Measurements from ENCODE around the gene NEU2.

The NEU2 gene

DNA sequence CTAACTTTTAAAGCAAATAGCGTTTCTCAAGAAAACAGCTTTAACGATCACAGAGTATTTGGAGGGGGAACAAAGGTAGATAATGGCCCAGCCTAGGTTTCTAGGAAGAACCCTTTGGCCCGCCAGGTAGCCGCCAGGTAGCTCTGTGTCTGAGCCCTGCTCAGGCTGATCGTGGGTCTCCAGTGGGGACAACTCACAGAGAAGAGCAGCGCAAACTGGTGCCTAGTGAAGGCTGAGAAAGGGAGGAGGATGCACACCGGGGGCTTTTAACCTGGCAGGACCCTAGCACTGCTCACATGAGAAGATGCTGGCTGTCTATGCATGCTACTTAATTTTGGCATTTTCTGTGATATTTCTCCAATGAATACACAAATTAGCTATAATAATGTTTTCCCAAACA is 25.2 kb upstream of the NEU2 start:
- H3K4me1 ChIP-seq (ENCODE audit: insufficient read depth, low read length, poor library complexity, severe bottlenecking) = no peaks in the 10 kb centered on the region
- no peaks in the 10 kb centered on the region for H4K20me1 ChIP-seq (ENCODE audit: insufficient read depth, low read length, poor library complexity, severe bottlenecking)
- H2AFZ ChIP-seq (ENCODE audit: low read length) = no peak overlapping the region
- H3K36me3 ChIP-seq (ENCODE audit: insufficient read depth, low read length) = no peaks in the 10 kb centered on the region
- H3K4me2 ChIP-seq (ENCODE audit: low read depth, low read length, poor library complexity, severe bottlenecking) = no peak overlapping the region
- no peaks in the 10 kb centered on the region for H3K27me3 ChIP-seq (ENCODE audit: insufficient read depth, low read length, poor library complexity, severe bottlenecking)
- no peaks in the 10 kb centered on the region for H3K79me2 ChIP-seq (ENCODE audit: insufficient read depth, low read length)
- H3F3A ChIP-seq (ENCODE audit: low read depth) = no peaks in the 10 kb centered on the region
- H3K4me3 ChIP-seq (ENCODE audit: low read length, poor library complexity, severe bottlenecking) = no peak overlapping the region
- no peaks in the 10 kb centered on the region for H3K9me2 ChIP-seq (replicated peaks; ENCODE audit: low read depth, low read length)
- no peak overlapping the region for H3K9ac ChIP-seq (ENCODE audit: low read depth, low read length, poor library complexity, severe bottlenecking)
- TF ChIP-seq, protein P1, sequence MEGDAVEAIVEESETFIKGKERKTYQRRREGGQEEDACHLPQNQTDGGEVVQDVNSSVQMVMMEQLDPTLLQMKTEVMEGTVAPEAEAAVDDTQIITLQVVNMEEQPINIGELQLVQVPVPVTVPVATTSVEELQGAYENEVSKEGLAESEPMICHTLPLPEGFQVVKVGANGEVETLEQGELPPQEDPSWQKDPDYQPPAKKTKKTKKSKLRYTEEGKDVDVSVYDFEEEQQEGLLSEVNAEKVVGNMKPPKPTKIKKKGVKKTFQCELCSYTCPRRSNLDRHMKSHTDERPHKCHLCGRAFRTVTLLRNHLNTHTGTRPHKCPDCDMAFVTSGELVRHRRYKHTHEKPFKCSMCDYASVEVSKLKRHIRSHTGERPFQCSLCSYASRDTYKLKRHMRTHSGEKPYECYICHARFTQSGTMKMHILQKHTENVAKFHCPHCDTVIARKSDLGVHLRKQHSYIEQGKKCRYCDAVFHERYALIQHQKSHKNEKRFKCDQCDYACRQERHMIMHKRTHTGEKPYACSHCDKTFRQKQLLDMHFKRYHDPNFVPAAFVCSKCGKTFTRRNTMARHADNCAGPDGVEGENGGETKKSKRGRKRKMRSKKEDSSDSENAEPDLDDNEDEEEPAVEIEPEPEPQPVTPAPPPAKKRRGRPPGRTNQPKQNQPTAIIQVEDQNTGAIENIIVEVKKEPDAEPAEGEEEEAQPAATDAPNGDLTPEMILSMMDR (conservative IDR thresholded peaks at IDR 0.05; ENCODE audit: low read length) = no peak
- H3K9me3 ChIP-seq (ENCODE audit: insufficient read depth, low read depth, low read length) = no peaks in the 10 kb centered on the region

DNA sequence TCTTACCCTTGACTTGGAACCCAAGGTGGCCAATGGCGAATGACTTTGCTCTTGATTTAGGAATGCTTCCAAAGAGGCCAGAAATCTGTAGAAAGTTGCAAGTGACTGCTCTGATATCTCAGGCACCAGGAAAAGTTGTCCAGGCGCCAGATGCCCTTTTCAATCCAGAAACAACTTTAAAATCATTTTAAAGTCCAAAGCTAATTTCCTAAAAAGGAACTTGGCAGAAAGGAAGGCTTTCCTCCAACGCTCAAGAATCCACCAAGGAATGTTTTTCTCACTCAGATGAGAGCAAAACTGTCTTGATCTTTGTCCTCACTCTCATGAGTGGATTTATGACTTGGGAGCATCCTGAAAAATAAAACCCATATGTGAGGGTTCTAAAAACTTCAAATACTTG is 24.7 kb upstream of the NEU2 start:
- Histone ChIP-seq H3K4me3 (ENCODE audit: low read length, poor library complexity, severe bottlenecking) (no peak overlapping the region), H3K4me1 (ENCODE audit: insufficient read depth, low read length, poor library complexity, severe bottlenecking) (no peaks in the 10 kb centered on the region), H3K9me3 (ENCODE audit: insufficient read depth, low read depth, low read length) (no peaks in the 10 kb centered on the region), H3K36me3 (ENCODE audit: insufficient read depth, low read length) (no peaks in the 10 kb centered on the region), H3K9ac (ENCODE audit: low read depth, low read length, poor library complexity, severe bottlenecking) (no peak overlapping the region), H2AFZ (ENCODE audit: low read length) (no peak overlapping the region), H3F3A (ENCODE audit: low read depth) (no peaks in the 10 kb centered on the region), H3K27me3 (ENCODE audit: insufficient read depth, low read length, poor library complexity, severe bottlenecking) (no peaks in the 10 kb centered on the region), H3K4me2 (ENCODE audit: low read depth, low read length, poor library complexity, severe bottlenecking) (no peak overlapping the region), H3K9me2 (replicated peaks; ENCODE audit: low read depth, low read length) (no peaks in the 10 kb centered on the region), H4K20me1 (ENCODE audit: insufficient read depth, low read length, poor library complexity, severe bottlenecking) (no peaks in the 10 kb centered on the region), H3K79me2 (ENCODE audit: insufficient read depth, low read length) (no peaks in the 10 kb centered on the region)
- no peak for TF ChIP-seq EZH2phosphoT487 (IDR thresholded peaks at IDR 0.05; ENCODE audit: borderline replicate concordance)
- TF ChIP-seq, protein P1 (conservative IDR thresholded peaks at IDR 0.05; ENCODE audit: low read length) = no peak

DNA sequence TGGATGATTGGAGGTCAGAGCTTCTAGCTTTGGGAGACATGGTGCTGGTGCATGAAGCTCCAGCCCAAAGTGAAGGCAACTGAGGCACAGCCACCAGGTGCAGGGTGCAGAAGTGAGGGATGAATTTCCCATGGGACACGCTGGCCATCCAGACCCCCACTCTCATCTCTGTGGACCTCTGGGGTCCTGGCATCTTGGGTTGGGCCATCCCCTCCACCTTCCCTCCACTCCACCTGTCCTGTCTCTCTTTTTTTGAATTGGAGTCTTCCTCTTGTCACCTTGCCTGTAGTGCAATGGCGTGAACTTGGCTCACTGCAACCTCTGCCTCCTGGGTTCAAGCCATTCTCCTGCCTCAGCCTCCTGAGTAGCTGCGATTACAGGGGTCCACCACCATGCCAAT is 22.8 kb upstream of the NEU2 start:
- no peak overlapping the region for H3K4me2 ChIP-seq (ENCODE audit: low read depth, low read length, poor library complexity, severe bottlenecking)
- no peaks in the 10 kb centered on the region for H3K27me3 ChIP-seq (ENCODE audit: insufficient read depth, low read length, poor library complexity, severe bottlenecking)
- H4K20me1 ChIP-seq (ENCODE audit: insufficient read depth, low read length, poor library complexity, severe bottlenecking) = no peaks in the 10 kb centered on the region
- H3K4me3 ChIP-seq (ENCODE audit: low read length, poor library complexity, severe bottlenecking) = no peak overlapping the region
- H3K79me2 ChIP-seq (ENCODE audit: insufficient read depth, low read length) = no peaks in the 10 kb centered on the region
- no peaks in the 10 kb centered on the region for H3K36me3 ChIP-seq (ENCODE audit: insufficient read depth, low read length)
- TF ChIP-seq, protein P1 (conservative IDR thresholded peaks at IDR 0.05; ENCODE audit: low read length) = no peak
- no peak for TF ChIP-seq EZH2phosphoT487 (IDR thresholded peaks at IDR 0.05; ENCODE audit: borderline replicate concordance)
- no peak overlapping the region for H2AFZ ChIP-seq (ENCODE audit: low read length)
- no peaks in the 10 kb centered on the region for H3K9me2 ChIP-seq (replicated peaks; ENCODE audit: low read depth, low read length)
- no peaks in the 10 kb centered on the region for H3K4me1 ChIP-seq (ENCODE audit: insufficient read depth, low read length, poor library complexity, severe bottlenecking)
- no peaks in the 10 kb centered on the region for H3F3A ChIP-seq (ENCODE audit: low read depth)
- H3K9ac ChIP-seq (ENCODE audit: low read depth, low read length, poor library complexity, severe bottlenecking) = no peak overlapping the region
- H3K9me3 ChIP-seq (ENCODE audit: insufficient read depth, low read depth, low read length) = no peaks in the 10 kb centered on the region

All from Loucy (cell line).